Epithelial cell of esophagus (primary cell): Measurements from ENCODE around the gene ARMH2.

Source experiments
- DNase-seq: peaks from one replicate; pipeline ENCODE4 v3.0.0; 2010; ENCODE audit warnings: low read depth
- H3K4me3 ChIP-seq: 2 replicates; pipeline ENCODE4 v1.5.1; 2011; ENCODE audit warnings: mild to moderate bottlenecking, low read length, control low read depth
- TF ChIP-seq, protein P1 (sequence below): IDR thresholded peaks from 2 replicates; pipeline ENCODE4 v1.5.1; 2011; ENCODE audit warnings: low read depth, mild to moderate bottlenecking, low read length, control low read depth, inconsistent platforms; ENCODE audit not compliant: insufficient read depth; ENCODE audit errors: missing control alignments

The ARMH2 gene

DNA sequence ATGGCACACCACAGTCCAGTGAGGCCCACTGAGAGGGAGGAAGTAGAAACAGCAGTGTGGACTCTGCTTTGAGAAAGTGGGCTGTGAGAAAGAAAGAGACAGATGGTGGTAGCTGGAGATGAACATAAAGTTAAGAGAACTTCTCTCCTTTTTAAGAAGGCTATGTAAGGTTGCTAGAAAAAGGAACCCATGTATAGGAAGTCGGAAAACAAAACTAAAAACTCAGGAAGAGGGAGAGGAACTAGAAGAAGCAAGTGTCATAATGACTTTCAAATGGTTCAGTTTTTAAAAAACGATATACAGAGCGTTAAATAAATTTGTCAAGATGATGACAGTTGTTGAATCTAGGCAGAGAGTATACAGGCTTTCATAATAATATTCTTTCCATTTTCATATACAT is 49.4 kb downstream of the ARMH2 start:
- DNase-seq, result no peak
- TF ChIP-seq, protein P1, sequence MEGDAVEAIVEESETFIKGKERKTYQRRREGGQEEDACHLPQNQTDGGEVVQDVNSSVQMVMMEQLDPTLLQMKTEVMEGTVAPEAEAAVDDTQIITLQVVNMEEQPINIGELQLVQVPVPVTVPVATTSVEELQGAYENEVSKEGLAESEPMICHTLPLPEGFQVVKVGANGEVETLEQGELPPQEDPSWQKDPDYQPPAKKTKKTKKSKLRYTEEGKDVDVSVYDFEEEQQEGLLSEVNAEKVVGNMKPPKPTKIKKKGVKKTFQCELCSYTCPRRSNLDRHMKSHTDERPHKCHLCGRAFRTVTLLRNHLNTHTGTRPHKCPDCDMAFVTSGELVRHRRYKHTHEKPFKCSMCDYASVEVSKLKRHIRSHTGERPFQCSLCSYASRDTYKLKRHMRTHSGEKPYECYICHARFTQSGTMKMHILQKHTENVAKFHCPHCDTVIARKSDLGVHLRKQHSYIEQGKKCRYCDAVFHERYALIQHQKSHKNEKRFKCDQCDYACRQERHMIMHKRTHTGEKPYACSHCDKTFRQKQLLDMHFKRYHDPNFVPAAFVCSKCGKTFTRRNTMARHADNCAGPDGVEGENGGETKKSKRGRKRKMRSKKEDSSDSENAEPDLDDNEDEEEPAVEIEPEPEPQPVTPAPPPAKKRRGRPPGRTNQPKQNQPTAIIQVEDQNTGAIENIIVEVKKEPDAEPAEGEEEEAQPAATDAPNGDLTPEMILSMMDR, result no peak
- H3K4me3 ChIP-seq, result no peak overlapping the region
